Measurements from ENCODE around the gene C1GALT1C1L.
"Not testable (repeated sequence)": the region's sequence is repeated elsewhere in the genome, so short reads cannot be mapped to it uniquely, and the experiment has no call there.

C1GALT1C1L gene

DNA sequence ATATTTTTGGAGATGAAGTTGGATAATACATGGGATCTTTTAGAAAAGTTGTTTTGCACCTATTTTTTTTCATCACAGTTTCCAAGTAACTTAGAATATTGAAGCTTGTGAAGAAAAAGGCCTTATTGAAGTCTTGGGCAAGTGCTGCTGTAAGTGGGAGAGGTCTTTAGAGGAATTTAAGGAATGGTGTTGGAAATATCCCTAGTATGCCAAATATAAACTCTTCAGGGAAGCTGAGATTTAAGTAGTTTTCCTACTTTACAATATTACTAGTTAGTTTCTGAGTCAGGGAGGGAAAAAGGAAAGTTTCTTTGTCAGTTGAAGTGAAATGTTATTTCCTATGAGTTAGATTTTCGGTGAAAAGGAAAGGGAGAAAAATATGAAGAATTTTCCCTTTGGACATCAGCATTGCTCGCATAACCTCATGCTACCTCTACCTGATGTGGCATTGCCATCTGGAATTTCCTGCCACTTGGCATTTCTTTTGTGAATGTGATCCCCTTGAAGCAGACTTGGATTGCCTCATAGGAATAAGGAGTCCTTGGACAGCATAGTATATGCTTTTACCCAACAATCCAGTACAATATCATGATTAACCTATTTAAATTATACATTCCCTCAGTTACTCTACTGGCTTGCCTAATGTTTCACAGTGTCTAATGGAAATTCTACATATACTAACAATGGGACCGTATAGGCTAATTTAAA is 27.1 kb downstream of the C1GALT1C1L start:
- DNase-seq: no peak

DNA sequence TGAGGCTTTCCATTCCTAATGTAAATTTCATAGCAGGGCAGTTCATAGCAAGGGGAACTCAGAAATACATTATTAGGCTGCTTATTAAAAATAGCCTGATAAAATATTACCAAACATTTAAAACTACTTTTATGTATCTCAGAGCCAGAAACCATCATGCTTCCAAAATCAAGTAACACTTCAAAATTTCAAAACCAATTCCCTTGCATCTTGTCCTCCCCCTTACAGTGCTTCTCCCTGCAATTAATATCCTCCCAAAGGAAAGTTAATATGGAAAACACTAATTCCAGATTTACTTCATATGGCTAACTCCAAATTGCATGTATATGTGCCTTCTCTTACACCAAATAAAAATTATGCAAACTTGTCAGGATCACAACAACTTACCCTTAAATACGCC is 32.5 kb downstream of the C1GALT1C1L start:
- no peak for DNase-seq

DNA sequence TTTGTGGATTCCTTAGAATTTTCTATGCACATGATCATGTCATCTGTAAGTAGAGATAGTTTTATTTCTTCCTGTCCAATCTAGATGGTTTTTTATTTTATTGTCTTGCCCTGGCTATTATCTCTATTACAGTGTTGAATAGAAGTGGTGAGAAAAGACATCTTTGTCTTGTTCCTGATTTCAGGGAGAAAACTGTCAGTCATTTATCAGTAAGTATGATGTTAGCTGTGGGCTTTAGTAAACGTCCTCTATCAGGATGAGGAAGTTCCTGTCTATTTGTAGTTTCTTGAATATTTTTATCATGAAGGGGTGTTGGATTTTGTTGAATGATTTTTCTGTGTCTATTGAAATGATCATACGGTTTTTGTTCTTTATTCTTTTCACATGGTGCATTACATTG is 33.9 kb downstream of the C1GALT1C1L start:
- no peak for DNase-seq

DNA sequence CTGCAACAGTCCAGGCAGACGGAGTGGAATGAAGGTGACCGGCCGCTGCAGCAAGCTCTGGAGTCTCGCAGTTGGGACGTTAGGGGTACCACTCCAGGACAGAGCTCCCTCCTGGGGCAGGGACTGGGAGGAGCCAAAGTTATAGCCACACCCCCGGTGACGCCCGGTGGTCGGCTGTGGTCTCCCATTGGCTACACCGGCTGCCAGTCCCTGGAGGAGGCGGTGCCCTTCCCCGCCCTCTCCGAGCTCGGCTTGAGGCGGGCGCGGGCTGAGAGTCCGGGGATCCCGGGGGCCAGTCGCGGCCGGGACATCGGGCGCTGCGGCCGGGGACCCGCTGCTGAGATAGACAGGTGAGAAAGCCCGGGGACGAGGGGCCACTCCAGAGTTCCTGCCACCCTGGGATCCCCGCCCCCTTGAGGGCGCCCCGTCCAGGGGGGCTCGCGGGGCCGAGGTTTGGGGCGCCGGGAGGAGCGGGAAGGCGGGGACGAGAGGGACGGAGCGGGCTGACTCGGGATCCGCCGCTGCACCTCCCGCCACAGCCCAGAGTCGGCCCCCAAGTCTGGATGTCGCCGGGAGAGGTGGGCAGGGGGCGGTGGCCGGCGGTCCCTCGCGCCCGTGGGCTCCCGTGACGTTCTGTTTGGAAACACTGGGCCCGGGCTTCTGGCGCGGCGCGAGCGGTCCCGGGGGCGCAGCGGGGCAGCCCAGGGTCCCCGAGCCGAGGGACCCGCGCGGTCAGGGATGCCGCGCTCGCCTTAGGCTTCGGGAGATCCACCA is 39.0 kb downstream of the C1GALT1C1L start, which contains the start of gene PLEKHH2:
Gene PLEKHH2 (plus strand): TSS at position 231 of the 774 bp plus-strand sequence. CDS start 7,414 bp downstream, outside the sequence.
- DNase-seq: peak; percentile 82

DNA sequence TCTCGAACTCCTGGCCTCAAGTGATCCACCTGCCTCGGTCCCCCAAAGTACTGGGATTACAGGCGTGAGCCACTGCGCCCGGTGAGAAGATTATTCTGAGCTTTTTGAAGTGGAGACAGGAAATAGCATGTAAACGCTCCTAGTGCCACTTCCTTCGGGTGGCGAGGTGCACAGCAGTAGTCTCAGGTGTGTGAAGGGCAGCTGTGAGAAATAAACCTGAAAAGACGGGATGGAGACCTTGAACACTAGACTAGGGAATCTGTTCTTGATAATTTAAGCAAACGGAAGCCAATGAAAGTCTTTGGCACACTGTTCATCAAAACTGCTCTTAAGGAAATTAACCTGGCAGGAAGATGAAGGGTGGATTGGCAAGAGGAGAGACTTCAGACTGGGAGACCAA is 39.6 kb downstream of the C1GALT1C1L start:
- peak; percentile 10 for DNase-seq

DNA sequence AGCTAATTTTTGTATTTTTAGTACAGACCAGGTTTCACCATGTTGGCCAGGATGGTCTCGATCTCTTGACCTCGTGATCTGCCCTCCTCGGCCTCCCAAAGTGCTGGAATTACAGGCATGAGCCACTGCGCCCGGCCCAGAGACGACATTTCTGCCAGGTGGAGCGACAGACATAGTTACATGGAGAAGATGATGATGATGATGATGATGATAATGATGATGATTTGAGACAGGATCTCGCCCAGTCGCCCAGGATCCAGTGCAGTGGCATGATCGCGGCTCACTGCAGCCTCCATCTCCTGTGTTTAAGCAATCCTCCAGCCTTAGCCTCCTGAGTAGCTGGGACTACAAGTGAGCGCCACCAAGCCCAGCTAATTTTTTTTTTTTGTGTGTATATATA is 40.1 kb downstream of the C1GALT1C1L start:
- DNase-seq: not testable (repeated sequence)

DNA sequence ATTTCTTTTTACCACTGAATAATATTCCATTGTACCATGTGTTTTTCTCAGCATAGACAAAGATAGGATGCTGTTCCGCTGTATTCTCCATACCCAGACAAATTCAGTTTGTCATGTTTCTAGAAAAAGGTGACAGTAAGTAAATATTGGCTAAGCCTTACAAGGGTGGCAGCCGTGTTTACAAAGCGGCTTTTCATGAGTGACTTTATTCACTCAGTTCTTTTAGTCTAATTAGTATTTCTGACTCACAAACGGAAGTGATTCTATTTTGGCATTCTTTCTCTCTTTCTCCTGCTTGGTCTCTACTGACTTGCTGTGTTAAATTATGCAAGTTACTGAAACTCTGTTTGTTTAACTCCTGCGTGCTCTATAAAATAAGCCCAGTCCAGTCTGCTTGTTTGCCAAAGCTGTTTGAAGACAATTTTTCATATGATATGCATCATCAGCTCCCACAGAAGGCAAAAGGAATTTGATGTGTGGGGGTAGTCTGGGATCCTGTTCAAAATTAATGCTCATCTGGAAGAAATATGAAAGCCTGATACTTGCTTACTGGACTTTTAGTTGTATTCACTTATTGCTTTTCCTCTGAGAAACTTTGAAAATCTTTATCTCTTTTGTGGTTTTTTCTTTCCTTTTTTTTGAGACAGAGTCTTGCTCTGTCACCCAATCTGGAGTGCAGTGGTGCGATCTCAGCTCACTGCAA is 41.5 kb downstream of the C1GALT1C1L start:
- no peak for DNase-seq

DNA sequence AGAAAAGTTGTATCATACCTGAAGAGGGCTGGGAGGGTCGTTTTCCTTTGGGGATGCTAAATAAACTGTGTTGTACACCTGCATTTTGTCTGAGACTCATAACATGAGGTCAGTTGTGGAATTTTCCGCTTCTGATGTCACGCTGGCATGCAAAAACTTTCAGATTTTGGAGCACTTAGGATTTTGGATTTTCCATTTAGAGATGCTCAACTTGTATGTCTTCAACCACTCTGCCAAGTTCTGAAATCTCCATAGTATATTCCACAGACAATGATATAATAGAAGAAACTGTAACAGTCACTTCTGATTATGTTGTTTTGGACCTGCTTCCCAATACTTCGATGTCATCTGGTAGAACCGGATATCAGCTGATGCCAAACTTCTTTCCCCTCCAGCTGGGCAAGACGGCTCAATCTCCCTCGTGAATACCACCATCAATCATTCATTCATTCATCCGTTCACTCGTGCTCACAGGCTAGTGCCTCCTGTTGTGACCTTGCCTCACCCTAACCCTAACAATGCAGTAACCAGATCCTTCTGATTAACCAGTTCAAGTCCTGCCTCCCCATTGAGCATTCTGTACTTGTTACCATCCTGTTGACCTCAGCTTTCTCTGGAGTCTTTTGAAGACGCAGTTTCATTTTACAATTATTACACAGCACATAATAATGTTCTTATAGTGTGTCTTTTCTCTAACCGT is 44.5 kb downstream of the C1GALT1C1L start:
- DNase-seq: no peak

Data from CD4-positive, alpha-beta T cell treated with Interferon gamma for 1 hour (primary cell).